Lower leg skin (tissue), 4 donors: ENCODE measurements around the gene NPAS1. TPM values are rescaled to one million over a fixed set of nuclear protein-coding genes. Genes with fewer than 3 reads are reported as not detected.

ENCODE experiments used
- DNase-seq, 2 donors: peaks; one replicate each; pipeline ENCODE4 v3.0.0-alpha.2; 2019; ENCODE audit warnings: low spot score in 2 of 2
- H3K4me3 ChIP-seq: fragments of 200-600 bp; sonication (generic); 2 replicates; pipeline ENCODE4 v1.5.1; 2017; ENCODE audit warnings: mild to moderate bottlenecking, low read depth; ENCODE audit not compliant: poor library complexity, severe bottlenecking
- CTCF ChIP-seq, 3 donors: fragments of 450-650 bp; IDR thresholded peaks; one replicate each; pipeline ENCODE4 v1.5.1; 2016; ENCODE audit warnings: antibody characterized with exemption in 3 of 3, mild to moderate bottlenecking in 3 of 3, moderate library complexity in 2 of 3
- POLR2A ChIP-seq, 2 donors: fragments of 450-650 bp; IDR thresholded peaks; one replicate each; pipeline ENCODE4 v1.6.1; 2016 to 2017; ENCODE audit warnings: antibody characterized with exemption in 2 of 2, mild to moderate bottlenecking in 1 of 2, moderate library complexity in 1 of 2
- WGBS, 2 donors: methylation state at CpG; one replicate each; pipeline ENCODE4 v1.1.5; 2018; 5-methylcytosine and 5-hydroxymethylcytosine counted together
- intact Hi-C: fragments of 100-400 bp; cut with DNase I; formaldehyde crosslinking; loops from one replicate; pipeline ENCODE4 v1.15.0; 2023; ENCODE audit warnings: low total_unique reads
- total RNA-seq, 4 donors: library from RNA; depleted of rRNA; stranded (reverse); fragments of >200 nt; gene quantifications; one replicate each; pipeline ENCODE4 v1.1.0, GENCODE V29; 2016

The NPAS1 gene
- total RNA-seq, 4 donors from 2014 or later = 5.7 to 24.3 (median 12.6) TPM

GRCh38 chr19:47002106-47002766 is 17.4 kb upstream of the NPAS1 start:
- 60 to 61% methylated on average over 19 to 23 of the region's 23 CpGs for WGBS, 2 donors
- no peak overlapping the region for H3K4me3 ChIP-seq
- intact Hi-C loops = loop anchor here (10.0 kb wide), 1 partner anchor 247 kb away; no protein-coding TSS in a partner anchor
- TF ChIP-seq CTCF (IDR thresholded peaks at IDR 0.05) = no peak
- TF ChIP-seq POLR2A (IDR thresholded peaks at IDR 0.05) = no peak
- no peak for DNase-seq

- intact Hi-C loops = loop anchor here (10.0 kb wide), 1 partner anchor 248 kb away; no protein-coding TSS in a partner anchor
- WGBS, 2 donors = 68 to 70% methylated on average over 23 to 24 of the region's 26 CpGs
- no peak for TF ChIP-seq CTCF (IDR thresholded peaks at IDR 0.05)
- no peak for TF ChIP-seq POLR2A (IDR thresholded peaks at IDR 0.05)
- H3K4me3 ChIP-seq = no peak overlapping the region
- DNase-seq = no peak
Measured at GRCh38 chr19:47002853-47003610, 16.6 kb upstream of the NPAS1 start.

- 25 to 37% methylated on average over 47 to 51 of the region's 51 CpGs for WGBS, 2 donors
Measured at GRCh38 chr19:47003611-47004465, 15.8 kb upstream of the NPAS1 start.

GRCh38 chr19:47005164-47005641 is 14.4 kb upstream of the NPAS1 start:
- intact Hi-C loops = loop anchor here (10.0 kb wide), 1 partner anchor 250 kb away; no protein-coding TSS in a partner anchor
- no peak for DNase-seq
- WGBS, 2 donors = 78 to 82% methylated on average over 13 to 15 of the region's 15 CpGs
- no peak overlapping the region for H3K4me3 ChIP-seq
- no peak for TF ChIP-seq CTCF (IDR thresholded peaks at IDR 0.05)

More at GRCh38 chr19:47003611-47004465, 15.8 kb upstream of the NPAS1 start:
- no peak overlapping the region for H3K4me3 ChIP-seq
- DNase-seq = no peak
- intact Hi-C loops = loop anchor here (10.0 kb wide), 1 partner anchor 249 kb away; no protein-coding TSS in a partner anchor
- TF ChIP-seq CTCF (IDR thresholded peaks at IDR 0.05) (no peak), POLR2A (IDR thresholded peaks at IDR 0.05) (no peak)

GRCh38 chr19:47005873-47006272 is 13.8 kb upstream of the NPAS1 start:
- no peak overlapping the region for H3K4me3 ChIP-seq
- TF ChIP-seq POLR2A (IDR thresholded peaks at IDR 0.05) = no peak
- TF ChIP-seq CTCF (IDR thresholded peaks at IDR 0.05) = no peak
- 70 to 74% methylated on average over 4 of the region's 4 CpGs for WGBS, 2 donors
- no peak for DNase-seq
- intact Hi-C loops = loop anchor here (10.0 kb wide), 1 partner anchor 251 kb away; no protein-coding TSS in a partner anchor
